Left colon (tissue), 2 donors: ENCODE data around the gene SUSD4. TPM values are rescaled to one million over a fixed set of nuclear protein-coding genes. Genes with fewer than 3 reads are reported as not detected.

ENCODE experiments used
- ATAC-seq: fragments of 200-7000 bp; cut with Tn5 transposase; one replicate; pipeline ENCODE4 v1.9.1; 2020; ENCODE audit warnings: mild to moderate bottlenecking, moderate library complexity
- DNase-seq, 2 donors: peaks; one replicate each; pipeline ENCODE4 v3.0.0-alpha.2; 2020
- intact Hi-C, 2 donors: fragments of 100-400 bp; cut with DNase I in 1 of 2; cut with micrococcal nuclease in 1 of 2; formaldehyde crosslinking; loops; one replicate each; pipeline versions ENCODE4 v1.11.2 to v1.14.0; 2022; cut with DNase I, micrococcal nuclease
- total RNA-seq, 2 donors: library from RNA; stranded (reverse); fragmentation: NEBNext Ultra II Directional; extraction: Animal tissue kit (Norgen Biotek cat#: 25700); gene quantifications; one replicate each; pipeline ENCODE4 v1.2.1, GENCODE V29; 2021
- donor health status: DM: no; HTN: no; CAD: no.
- donor health status: DM: yes; HTN: yes; CAD: no.

The SUSD4 gene
- total RNA-seq, 2 donors from 2014 or later: 0.15 to 0.28 TPM

DNA sequence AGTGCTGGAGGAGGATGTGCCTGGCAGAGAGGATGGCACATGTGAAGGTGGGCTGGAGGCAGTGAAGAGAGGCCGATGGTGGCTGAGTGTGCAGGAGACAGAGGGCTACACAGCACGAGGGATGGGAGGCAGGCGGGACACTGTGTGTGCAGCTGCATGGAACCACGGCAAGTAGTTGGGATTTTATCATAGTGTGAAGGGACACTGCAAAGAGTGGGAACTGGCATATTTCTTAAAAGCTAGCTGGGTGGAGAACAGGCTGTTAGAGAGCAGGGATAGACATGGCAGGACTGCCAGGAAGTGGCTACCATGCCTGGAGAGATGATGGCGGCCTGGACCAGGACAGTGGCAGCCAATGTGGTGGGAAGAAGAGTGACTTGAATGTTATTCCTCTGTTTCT lies 118.6 kb downstream of the SUSD4 start:
- intact Hi-C loops: no loop called here
- DNase-seq: no peak
- ATAC-seq: no peak

DNA sequence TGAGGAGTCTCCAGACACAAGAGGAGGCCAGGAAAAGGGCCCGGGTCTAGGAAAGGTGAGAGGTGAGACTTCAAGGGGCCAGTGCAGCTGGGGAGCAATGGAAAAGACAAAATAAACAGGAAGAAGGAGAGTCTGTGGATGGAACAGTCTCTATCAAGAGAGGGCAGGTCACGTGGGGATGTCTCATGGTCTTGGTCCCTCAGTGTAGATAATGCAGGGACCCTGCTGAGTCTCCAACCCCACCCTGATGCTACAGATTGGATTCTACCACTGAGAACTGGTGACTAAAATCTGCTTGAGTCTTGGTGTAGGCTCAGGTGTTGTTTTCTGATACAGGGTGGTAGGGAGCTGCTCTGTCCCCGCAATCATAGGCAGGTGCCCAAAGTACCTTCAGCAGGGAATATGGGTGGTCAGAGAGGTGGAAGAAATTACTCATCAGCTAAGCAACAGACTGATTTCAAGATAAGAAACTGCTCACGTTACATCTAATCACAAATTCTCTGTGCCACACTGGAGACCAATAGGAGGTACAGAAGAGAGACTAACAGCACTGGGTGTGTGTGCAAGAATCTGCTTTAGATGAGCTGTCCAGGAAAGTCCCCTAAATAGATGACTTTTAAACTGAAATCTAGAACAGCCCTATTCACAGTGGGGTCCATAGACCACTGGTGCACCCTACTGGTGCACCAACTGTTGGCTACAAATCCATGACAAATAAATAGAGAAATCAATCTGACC lies 119.4 kb downstream of the SUSD4 start:
- ATAC-seq (no peak), DNase-seq (no peak)
- intact Hi-C loops: no loop called here

DNA sequence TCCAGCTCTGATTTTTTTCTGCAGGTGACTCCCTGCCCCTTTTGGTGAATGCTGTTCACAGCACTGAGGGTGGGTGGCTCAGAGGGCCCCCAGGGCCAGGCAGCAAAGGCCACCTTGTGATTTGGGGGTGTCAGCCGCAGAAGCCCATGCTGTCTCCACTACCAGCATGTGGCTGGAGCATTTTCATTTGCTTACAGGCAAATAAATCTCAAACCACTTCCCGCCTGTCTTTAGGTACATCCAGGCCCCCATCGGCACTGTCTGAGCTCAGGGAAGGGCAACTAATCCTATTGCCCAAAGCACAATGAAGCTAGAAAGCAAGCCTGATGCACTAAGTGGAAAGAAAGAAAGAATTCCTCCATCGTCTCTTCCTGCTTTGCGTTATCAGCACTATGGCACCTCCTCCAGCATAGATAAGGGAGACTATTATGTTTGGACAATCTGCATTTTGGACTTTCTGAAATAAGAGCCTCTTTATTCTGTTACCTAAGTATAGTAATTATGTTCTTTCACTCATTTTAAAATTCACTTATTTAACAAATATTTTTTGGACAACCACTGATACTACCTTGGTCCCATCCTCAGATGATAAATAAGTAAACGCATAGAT lies 120.4 kb downstream of the SUSD4 start:
- intact Hi-C loops: no loop called here
- no peak for ATAC-seq
- DNase-seq: no peak

DNA sequence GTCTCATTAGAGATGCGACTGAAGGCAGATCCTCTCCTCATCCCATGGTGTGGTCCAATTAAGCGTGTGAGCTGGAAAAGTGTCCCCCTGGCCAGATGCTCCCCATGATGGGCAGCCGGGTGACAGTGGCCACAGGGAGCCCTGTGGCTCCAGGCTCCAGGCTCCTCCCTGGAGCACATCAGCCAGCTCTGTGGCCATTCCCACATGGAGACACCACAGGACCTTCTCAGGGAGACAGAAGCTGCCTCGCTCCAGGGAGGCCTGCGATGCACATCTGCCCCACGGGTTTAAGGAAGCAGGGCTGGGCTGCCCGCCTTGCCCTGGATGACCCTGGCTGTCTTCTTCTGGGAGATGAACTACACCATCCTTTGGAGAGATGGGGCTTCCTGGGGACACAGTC lies 121.0 kb downstream of the SUSD4 start:
- DNase-seq: no peak
- intact Hi-C loops: no loop called here
- ATAC-seq: no peak

DNA sequence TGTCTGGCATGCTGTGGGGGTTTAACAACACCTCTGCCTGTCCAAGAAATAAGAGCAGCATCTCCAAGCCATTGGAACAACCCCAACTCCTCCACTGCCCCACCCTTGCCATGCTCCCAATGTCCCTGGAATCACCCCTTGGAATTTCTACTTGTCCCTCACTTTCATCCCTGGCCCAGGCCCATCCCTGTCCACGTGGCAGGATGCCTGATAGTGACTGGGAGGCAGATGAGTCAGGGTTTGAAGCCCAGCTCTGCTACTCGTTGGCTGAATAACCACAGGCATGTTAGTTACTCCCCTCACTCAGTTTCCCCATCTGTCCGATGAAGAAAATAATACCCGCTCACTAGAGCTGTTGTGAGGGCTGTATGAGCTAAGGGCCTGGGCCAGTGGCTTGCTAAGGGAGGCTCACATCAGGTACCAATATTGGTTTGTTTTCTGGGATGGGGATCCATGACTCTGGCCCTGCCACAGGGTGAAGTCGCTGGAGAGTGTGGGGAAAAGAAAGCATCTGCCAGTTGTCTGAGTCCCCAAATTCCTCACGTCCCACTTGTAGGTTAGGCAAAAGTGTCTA lies 121.5 kb downstream of the SUSD4 start:
- DNase-seq (no peak), ATAC-seq (no peak)
- intact Hi-C loops: no loop called here

DNA sequence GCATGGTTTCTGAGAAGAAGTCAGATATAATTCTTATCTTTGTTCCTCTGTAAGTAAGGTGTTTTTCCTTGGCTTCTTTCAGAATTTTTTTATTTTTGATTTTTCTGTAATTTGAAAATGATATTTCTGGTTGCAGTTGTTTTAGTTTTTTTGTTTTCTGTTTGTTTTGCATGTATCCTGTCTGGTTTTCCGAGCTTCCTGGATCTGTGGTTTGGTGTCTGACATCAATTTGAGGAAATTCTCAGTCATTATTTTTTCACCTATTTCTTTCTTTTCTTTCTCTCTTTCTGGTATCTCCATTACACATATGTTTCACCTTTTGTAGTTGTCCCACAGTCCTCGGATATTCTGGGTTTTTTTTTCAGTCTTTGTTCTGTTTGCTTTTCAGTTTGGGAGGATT lies 123.9 kb downstream of the SUSD4 start:
- ATAC-seq: no peak

DNA sequence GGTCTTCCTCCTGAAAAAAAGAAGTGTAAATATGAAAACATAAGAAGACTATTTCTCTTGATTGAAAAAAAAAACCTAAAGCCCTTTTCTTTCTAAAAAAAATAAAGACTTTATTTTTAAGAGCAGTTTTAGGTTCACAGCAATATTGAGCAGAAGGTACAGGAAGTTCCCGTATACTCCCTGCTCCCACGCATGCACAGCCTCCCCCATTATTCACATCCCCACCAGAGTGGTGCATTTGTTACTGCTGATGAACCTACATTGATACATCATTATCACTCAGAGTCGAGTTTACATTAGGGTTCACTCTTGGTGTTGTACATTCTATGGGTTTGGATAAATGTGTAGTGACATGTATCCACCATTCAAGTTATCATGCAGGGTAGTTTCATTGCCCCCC lies 128.9 kb downstream of the SUSD4 start:
- ATAC-seq (no peak), DNase-seq (no peak)
- intact Hi-C loops: no loop called here

More for the DNA sequence above, 123.9 kb downstream of the SUSD4 start:
- intact Hi-C loops: no loop called here
- DNase-seq: no peak

DNA sequence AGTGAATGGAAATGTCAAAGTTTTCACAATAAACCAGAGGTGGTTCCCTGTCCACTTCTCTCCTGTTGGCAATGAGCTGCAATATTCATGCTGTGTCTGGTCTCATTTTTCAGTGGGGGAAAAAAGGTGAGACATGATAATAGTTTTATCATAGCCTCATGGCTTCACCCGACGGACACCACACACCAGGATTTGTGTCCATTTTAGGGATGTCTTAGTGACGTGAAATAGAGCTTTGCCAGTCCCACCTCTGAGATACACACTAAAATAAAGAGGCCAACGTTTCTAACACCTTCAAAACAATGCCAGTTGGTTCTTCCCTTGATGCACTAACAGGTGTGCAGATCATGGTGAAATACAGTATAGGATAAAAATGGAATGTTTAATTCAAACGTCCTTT lies 129.4 kb downstream of the SUSD4 start:
- DNase-seq (no peak), ATAC-seq (no peak)
- intact Hi-C loops: no loop called here

DNA sequence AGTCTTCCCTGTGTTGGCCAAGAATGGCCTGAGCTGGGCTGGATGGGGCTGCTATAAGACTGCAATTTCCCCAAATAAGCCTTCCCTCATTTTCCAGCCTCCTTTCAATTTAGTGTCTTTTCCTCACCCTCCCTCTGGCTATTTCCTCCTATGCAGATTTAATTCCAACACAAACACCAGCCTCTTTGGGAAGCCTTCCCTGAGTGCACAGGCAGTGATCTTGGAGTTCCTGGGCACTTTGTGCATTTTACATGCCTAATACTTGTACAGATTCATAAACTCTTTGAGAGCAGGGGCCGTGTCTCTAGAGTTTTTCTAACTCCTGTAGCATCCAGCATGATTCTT lies 129.8 kb downstream of the SUSD4 start:
- no peak for DNase-seq
- intact Hi-C loops: no loop called here
- no peak for ATAC-seq

DNA sequence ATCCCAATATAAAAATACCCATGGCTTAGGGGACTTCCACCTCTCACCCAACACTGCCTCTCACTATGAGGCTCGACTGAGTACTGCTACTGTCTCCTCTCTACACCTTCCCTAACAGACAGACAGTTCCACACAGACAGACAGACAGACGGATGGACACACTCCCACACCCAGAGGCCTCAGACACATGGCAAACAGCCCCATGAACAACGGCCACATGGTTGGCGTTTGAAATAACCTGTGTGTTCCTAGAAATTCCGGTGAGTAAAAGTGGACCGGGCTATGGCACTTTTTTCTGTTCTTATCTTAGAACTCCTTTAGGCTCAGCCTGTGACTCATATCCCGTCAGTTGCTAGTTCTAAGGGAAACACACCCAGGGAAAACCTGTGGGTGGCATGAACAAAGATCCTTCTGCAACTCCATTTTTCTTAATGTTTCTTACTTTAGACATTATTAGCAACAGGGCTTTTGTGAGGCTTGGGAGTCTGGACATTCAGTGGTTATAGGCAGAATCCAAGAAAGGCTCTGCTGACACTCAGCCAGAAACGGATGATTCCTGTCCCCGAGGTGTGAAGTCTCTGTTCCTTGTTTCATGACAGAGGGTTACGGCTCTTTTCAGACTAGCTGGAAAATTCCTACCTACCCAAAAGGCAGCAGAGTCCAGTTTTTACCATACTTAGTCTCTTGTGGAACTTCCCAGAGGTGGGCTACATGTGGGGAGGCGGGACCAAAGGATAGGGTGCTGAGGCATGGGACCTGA lies 130.4 kb downstream of the SUSD4 start:
- DNase-seq (no peak), ATAC-seq (no peak)
- intact Hi-C loops: no loop called here

DNA sequence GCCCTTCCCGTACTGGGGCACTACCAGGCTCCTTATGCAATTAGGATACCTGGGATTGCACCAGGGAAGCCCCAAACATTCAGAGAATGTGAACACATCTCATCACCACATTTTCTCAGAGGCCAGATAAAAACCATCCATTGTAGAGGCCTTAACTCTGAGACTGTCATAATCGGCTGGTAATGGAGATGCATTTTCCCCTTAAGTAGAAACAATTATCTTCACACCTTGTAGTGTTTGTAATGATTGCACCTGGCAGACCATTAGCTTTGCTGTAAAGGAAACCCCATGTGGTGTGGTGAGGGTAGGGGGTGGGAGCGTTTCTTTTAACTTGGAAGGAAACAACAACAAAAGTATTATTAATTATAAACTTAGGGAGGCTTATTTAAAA lies 131.0 kb downstream of the SUSD4 start:
- intact Hi-C loops: no loop called here
- DNase-seq: no peak
- no peak for ATAC-seq

DNA sequence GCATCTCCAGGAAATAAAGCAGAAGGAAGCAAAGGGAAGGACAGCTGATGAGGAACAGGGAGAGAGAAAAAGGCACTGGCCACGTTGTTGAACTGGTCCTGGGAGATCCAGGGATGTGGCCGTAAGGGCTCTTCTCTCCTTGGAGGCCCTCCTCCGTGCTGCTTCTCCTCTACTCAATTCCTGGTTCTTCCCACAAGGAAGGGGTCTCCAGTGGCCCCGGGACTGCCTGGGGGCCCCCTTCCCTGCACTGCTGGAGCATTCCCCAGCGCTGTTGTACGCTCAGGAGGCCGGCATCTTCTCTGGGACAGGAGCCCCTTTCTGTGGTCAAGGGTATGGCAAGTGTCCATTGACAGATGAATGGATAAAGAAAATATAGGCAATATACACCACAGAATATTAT lies 132.4 kb downstream of the SUSD4 start:
- ATAC-seq (no peak), DNase-seq (no peak)
- intact Hi-C loops: no loop called here

DNA sequence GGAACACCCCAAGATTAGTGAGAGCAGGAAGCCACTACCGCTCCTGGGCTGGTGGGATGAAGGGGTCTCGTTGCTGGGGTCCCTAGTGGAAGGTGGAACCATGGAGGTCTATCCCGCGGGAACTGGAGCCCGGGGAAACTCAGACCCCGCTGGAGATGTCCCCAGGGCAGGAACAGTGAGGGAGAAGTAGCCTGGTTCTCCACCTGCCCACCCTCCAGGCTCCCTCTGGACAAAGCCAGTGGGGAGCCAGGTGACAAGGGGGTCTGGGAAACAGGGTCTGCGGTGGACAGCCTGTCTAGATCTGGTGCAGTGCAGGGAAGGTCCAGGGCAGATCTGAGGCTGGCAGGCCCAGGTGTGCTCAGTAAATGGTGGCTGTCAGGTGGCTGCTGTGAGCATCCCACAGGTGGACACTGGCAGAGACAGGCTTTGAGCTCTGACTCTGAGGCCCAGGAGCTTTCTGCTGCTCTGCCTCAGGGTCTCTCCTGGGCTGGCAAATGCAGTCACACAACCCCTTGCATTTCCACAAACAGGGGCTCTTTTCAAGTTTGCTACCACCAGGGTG lies 132.9 kb downstream of the SUSD4 start:
- no peak for ATAC-seq
- intact Hi-C loops: no loop called here
- DNase-seq: no peak

DNA sequence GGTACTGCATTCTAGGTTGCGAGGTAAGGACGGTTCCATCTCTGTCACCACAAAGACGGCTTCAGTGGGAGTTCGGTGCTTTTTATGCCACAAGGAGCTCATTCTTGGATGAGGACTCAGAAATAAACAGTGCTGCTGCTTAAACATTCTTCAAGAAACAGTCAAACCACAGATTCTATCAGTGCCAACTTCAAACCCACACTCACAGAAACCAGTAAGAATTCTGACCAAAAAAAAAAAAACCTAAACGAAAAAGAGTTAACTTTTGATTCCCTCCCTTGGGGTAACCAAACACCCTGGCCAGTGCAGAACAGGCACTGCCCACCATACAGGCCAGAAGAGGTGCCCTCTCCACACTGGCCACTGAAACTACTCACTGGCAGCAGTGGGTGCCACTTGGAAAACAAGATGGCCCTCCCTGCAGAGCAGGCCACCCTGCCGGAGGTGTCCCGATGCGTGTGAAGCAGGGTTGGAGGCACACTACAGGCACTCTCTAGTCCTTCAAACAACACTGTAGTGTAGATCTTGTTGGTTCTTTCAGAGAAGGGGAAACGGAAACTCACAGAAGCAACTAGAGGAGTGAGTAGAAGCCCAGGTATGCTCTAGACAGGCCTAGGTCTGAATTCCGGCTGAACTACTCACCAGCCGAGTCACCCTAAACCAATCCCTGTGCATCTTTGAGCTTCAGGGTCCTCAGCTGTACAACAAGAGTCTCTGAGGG lies 133.7 kb downstream of the SUSD4 start:
- ATAC-seq (no peak), DNase-seq (no peak)
- intact Hi-C loops: no loop called here

DNA sequence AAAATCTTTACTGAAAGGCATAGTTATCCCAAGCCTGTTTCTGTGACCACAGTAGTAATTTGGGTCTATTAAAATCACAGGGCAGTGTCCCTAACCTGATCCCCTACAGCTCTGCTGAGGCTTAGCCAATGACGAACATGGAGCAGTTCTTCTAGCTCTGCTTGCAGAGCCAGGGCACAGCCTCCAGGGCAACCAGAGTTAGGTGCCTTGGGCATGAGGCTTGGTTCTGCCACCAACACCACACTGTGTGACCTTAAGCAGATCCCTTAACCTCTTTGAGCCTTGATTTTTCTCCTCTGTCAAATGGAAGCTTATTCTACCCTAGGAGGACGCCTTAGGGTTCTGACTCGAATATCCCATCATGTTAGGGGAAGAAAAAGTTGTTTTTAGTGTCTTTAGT lies 134.2 kb downstream of the SUSD4 start:
- intact Hi-C loops: no loop called here
- DNase-seq (no peak), ATAC-seq (no peak)

DNA sequence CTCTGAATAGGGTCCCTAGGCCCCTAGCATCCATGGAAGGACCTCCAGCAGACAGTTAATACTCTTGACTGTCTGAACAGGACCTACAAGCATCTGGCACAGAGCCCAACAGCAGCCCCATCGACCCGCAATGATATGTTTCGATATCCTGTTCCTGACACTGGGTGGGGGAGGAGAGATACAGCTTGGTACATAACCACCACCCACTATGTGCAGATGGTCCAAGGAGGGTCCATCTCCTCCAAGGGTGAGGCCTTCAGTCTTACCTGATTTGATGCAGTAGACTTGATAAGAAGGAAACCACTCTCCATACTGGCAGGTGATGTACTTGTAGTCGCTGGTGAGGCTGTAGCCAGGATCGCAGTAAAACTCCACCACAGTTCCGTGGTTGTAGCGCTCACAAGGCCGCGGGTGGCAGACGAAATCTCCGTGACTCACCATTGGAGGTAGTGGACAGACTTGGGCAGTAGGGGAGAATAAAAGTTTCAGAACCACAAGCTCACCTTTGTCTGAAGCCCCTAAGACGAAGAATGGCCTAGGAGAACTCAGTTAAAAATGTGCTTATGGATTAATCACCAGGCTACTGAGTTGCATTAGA lies 134.9 kb downstream of the SUSD4 start:
- intact Hi-C loops: no loop called here
- no peak for ATAC-seq
- DNase-seq: no peak

DNA sequence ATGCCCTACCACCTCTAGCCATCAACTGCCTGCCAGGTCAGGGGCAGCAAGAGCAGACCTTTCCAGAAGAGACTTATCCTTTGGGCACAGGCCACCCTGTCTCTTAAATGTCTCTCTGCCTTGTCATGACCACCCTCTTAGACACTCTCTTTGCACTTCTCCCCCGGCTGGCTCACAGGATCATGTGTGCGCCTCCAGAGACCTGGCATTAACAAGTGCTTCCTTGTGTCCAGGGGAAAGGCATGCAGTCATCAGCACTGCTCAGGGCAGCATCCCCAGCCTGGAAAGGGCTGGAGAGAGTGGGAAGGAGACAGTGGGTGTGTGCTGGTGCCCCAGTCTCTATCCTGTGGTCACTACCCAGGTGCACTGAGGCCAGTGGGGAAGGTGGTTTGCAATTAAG lies 135.8 kb downstream of the SUSD4 start:
- intact Hi-C loops: no loop called here
- ATAC-seq: no peak

DNA sequence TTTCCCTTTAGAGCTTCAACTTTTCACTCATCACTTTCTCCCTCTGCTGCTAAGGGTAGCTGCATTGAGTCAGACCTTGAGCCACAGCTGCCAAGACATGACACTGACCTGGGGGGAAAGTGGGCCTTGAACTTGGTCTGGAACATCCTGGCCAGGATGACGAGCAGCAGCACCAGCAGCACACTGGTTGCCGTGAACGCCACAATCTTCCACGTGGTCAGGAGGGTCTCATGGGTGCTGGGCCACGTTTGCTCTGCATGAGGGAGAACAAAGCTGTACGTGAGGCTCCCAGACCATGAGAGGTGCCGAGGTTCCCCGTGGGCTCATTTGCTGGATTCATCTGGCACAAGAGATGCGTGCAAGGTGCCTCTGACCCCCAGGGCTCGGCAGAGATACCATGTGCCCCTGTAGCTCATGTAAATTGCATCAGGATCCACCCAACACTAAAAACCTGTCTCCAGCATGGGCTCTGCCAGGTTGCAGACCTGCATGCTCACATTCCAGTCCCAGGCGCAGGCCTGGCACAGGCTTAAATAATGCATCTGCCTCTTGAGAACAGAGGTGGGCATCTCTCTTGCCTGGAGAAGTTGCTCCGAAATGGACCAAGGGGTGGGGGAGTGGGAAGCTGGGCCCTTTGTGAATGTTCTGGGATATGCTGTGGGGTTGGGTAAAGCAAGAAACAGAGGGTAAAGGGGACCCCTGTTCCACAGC lies 136.3 kb downstream of the SUSD4 start:
- no peak for ATAC-seq
- intact Hi-C loops: no loop called here
- no peak for DNase-seq

More for the DNA sequence above, 135.8 kb downstream of the SUSD4 start:
- DNase-seq: no peak
